SK-MEL-5 (cell line): ENCODE data around the gene CD46. TPM values are rescaled to one million over a fixed set of nuclear protein-coding genes. Genes with fewer than 3 reads are reported as not detected.
A peak's percentile ranks its signal among the peaks of the same experiment; 100 is the strongest.

Source experiments
- DNase-seq: peaks from one replicate; pipeline ENCODE4 v3.0.0-alpha.2; 2016; ENCODE audit warnings: low read depth, low spot score
- in situ Hi-C: cut with HindIII; loops from 2 replicates; pipeline ENCODE4 v1.10.0; 2016; ENCODE audit warnings: low sequenced_read_pairs, high pct_unique_total_duplicates, low pct_unique_long_range_greater_than_20kb
- total RNA-seq: library from RNA; depleted of rRNA; stranded (reverse); fragments of >200 nt; shearing (Covaris generic); gene quantifications from 2 replicates; pipeline ENCODE4 v1.2.3, GENCODE V29; 2014

The CD46 gene
- total RNA-seq, 1 experiment from 2014 or later, result 60.4 TPM

DNA sequence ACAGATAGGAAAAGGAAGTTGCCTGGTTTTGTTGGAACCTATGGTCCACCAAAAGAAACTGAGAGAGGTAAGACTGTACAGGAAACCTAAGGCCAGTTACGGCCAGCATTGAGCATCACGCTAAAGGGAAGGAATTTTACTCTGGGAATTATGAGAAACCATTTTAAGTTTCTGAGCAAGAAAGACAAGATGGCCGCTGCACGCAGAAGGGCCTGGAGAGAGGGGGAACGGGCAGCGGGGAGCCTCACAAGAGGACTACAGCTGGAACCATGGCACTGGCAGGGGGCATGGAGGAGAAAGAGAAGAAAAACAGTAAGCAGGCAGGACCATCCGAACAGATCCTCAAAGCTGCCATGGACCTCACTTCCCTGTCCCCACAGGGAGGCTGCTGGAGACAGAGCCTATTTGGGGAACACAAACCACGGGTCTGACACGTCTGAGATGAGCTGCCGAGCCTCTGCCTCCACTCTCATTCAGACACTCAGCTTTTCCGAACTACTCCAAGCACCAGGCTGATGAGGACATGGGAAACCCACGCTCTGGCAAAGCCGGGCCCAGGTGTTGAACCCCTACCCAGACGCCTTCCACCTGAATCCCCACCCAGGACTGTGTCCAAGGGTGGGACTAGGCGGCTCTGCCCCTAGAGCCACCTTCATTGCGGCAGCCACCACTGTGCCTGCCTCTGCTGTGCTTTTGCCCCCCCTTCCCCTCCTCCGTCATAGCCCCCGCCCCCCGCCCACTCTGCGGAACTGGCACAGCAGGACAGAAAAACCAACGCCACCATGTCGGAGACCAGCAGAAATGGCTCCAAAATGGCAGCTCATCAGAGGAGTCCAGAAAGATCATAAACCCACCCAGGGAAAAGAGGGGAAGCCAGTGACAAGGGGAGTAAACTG lies 69.0 kb downstream of the CD46 start:
- in situ Hi-C loops, result no loop called here
- no peak for DNase-seq

DNA sequence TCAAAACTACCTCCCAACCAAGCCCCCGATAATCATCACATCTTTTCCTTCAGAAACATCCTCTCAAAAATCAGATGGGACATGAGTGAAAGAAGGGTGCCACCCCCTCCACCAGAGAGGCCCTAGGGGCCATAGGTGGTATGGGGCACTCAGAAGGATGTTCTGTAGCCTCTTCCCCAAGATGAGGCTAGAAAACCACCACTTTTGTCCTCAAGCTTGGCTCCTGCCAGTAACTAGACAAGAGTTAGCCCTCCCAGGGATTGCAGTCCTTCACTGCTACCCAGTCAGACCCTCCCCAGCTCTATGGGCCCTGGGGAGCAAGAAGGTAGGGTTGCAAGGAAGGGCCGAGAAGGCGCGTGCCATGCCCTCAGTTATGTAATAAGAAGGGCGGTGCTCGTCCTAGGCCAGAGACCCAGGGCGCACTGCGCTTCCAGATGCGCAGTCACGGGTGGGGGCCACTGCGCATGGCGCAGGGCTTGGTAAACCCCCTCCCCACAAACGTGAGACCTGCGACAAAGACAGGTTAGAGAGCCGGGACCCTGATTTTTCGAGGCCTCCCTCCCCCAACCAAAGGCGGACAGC lies 69.7 kb downstream of the CD46 start:
- in situ Hi-C loops, result no loop called here
- DNase-seq, result no peak

DNA sequence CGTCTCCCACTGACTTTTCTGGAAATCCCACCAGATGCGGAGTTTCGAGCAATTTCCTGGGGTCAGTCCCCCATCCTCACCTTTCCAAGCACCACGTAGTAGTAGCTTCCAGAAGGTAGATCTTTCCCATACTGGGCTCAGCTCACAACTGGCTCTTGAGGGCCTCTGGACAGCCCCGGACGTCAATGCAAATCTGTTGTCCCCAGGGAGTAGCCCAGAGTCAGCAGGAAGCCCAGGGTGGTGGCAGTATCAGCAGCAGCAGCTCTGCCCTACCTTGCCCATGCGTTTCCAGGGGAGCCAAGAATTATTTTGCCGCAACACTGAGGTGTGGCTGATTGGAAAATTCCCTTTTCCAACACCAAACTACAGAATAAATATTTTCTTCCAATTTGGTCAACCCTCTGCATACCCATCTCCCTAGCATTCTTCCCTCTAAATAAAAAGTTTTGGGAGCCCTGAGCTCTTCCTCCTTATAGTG lies 70.3 kb downstream of the CD46 start:
- in situ Hi-C loops, result no loop called here
- no peak for DNase-seq

DNA sequence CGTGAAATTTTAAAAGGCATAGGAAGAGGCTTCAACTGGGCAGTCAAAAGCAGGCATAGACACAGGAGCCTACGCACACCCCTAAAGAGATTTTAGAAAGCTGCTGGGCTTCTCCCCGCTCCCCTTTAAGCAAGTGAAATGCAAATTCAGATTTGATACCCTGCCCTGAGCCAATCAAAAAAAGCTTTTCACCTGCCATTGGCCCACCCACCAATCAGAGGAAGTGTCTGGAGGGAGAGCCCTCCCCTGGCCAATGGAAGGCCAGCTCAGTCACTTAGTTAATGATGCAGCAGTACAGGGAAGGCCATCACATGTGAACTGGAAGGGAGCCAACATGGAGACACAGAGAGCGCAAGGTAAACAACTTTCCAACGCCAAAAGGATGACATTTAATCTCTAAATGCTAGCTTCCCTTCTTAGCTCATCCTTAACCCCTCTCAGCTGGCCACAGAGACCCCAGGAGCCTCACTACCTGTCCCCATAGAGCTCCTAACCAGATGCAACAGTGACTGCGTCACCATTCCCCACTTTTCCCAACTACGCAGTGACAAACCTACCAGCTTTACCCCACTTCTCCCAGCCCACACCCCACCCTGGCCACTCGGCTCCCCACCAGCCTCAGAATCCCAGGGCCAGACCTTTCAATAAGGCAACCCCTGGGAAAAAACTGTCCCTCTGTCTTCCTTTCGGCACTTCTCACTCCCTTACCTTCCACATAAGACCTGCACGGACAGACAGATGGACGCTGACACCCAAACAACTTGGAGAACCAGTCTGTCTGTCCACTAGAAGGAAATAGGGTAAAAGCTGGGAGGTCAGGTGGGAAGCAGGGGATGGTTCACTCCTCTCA lies 71.0 kb downstream of the CD46 start:
- in situ Hi-C loops, result no loop called here
- DNase-seq, result peak; percentile 63

- DNase-seq, result no peak
- in situ Hi-C loops, result no loop called here
These were observed 71.7 kb downstream of the CD46 start for GRCh38 chr1:207823531-207823879.

GRCh38 chr1:207823880-207824566 lies 72.2 kb downstream of the CD46 start:
- in situ Hi-C loops, result no loop called here

GRCh38 chr1:207824691-207825408 lies 73.0 kb downstream of the CD46 start:
- in situ Hi-C loops, result no loop called here
- no peak for DNase-seq

More at GRCh38 chr1:207823880-207824566, 72.2 kb downstream of the CD46 start:
- DNase-seq, result peak; percentile 93

DNA sequence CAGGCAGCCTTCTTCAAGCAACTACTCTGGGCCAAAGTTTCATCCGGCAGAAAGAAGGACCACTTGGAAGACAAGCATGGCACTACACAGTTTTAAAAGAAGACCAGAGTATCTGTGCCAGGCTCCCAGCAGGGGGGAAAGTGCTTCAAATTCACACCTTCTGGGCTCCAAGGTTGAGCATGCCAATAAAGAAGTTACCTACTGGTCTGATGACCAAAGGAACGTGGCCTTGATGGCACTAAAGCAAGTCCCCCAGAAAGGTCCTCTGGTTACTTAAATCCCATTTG lies 73.5 kb downstream of the CD46 start:
- no peak for DNase-seq
- in situ Hi-C loops, result no loop called here

- DNase-seq, result no peak
- in situ Hi-C loops, result no loop called here
These were observed 74.1 kb downstream of the CD46 start for GRCh38 chr1:207825719-207826556.

DNA sequence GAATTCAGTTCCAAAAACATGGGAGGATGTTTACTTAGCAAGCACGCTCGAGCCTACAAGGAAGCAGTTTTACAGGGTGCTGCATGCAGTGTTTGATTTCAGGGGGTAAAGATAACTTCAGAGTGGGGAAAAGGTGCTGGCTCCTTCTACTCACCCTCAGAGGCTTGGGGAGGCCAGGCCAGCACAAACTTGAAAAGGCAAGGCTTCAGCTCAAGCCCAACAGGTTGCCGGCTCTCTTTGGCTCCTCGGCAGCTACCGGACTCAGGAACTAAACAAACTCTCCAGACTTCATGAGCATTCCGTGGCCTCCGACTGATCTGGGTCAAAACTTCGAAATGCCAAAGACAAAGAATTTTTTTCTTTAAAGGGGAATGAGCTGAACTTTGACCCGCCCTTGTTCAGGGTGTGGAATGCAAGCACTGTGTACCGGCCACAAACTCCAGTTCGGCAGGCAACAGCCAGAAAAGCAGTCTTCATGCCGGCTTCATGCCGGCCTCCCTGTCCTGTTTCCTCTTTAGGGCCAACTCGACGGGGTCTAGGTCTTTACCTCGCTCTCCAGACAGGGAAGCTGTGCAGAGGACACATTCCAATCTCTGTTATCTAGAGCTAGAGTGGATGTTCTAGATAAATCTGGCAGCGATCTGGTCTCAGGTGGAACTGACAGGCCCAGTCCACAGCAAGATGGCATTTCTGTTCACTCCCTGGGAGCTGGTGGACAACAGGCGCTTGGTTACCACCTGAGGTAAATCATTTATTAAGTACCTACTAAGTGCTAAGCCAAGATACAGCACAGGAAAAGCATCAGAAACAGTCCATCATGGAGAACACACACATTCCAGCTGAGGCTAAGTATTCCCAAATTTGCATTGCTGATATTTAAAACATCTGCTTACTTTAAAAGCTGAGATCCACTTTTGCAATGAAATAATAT lies 75.0 kb downstream of the CD46 start:
- in situ Hi-C loops, result no loop called here
- DNase-seq, result no peak

GRCh38 chr1:207827488-207827830 lies 75.6 kb downstream of the CD46 start:
- no peak for DNase-seq
- in situ Hi-C loops, result no loop called here

DNA sequence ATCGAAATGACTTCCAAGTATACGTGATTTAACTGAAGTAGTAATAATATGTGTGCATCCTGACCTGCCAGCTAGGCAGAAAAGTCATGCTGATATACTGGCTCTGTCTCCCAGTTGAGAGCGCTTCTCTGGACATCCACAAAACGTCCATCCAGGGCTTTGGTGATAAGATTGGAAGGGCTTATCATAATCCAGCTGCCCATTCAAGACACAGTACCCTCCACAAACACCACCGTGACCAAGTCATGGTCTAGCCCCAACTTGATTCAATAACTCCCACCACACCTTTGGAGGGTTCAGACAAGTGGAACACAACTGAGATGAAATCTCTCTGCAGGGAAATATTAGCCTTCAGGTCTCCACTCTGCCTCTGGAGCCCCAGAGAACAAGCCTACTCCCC lies 76.2 kb downstream of the CD46 start:
- in situ Hi-C loops, result no loop called here
- DNase-seq, result no peak

DNA sequence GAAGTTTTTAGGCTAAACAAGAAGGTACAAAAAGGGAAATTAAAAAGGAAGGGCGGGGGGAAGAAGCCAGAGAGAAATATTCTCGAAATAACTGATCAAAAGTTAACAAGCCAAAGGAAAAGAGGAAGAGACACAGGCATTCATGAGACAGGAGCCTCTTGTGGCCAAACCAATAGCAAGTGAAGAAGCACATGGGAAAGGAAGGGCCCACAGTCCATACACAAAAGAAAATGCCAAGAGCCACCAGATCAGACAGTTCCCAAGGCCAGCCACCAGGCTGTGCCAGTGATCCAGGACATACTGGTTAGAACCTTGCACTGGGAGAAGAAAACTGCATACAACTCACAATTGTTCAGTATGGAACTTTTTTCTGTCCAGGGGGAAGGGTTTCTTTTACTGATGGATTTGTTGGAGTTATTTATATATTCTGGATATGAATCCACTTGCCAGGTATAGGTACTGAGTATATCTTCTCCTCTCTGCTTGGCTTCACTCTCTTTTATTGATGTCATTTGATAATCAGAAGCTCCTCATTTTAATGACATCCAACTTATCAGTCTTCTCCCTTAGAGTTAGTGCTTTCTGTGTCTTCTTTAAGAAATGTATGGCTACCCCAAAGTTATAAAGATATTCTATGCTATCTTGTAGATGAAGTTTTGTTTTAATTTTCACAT lies 76.8 kb downstream of the CD46 start:
- DNase-seq, result peak; percentile 95
- in situ Hi-C loops, result no loop called here

DNA sequence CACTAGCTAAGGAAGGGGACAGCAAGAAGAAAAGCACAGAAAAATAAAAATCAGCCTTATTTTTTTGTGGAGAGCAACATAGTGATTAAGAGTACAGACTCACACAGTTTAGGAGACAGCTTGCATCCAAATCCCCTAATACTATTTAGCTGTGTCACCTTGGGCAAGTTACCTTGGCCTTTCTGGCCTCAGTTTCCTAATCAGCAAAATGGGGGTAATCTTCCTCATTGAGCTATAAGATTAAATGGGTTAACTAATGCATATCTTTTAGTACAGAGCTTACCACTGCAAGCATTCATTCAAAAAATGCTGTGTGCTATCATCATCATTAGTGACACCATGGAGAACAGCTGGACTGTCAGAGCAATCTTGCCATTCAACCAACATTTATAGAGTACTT lies 77.7 kb downstream of the CD46 start:
- no peak for DNase-seq
- in situ Hi-C loops, result no loop called here

DNA sequence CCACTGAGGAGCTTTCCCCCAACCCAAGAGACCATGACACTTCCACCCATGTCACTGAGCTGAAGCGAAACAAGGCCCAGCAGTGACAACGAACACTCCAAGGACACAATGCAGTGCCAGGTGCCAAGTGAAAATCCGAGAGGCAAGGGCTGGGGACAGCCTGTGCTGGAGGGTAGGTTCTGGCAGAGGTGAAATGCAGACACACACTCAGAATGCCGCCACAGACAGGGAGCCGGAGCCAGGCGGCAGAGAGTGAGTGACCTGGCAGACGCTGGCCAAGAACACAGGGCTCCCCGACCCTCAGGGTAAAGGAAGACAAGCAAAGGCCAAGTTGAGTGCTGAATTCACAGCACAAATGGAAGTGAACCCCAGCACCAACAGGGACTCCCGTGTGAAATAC lies 78.9 kb downstream of the CD46 start:
- no peak for DNase-seq
- in situ Hi-C loops, result no loop called here
